DMS153 treated with DMSO at 0.1 percent for 48 hours (cell line): Measurements from ENCODE around the gene LDLRAD2.
"Not testable (repeated sequence)": the region's sequence is repeated elsewhere in the genome, so short reads cannot be mapped to it uniquely, and the experiment has no call there.

Experiments
- DNase-seq: peaks from one replicate; lab custom pipeline; 2025; ENCODE audit not compliant: unreplicated experiment; lab: John Stamatoyannopoulos, UW

The LDLRAD2 gene

GRCh38 chr1:21783679-21784603 lies 28.1 kb upstream of the LDLRAD2 start:
- no peak for DNase-seq

GRCh38 chr1:21785764-21786163 lies 26.3 kb upstream of the LDLRAD2 start:
- not testable (repeated sequence) for DNase-seq

- DNase-seq, result no peak
Measured at GRCh38 chr1:21786640-21787039, 25.4 kb upstream of the LDLRAD2 start.

GRCh38 chr1:21793104-21793503 lies 19.0 kb upstream of the LDLRAD2 start:
- DNase-seq, result no peak

- DNase-seq, result no peak
Measured at GRCh38 chr1:21794656-21795055, 17.4 kb upstream of the LDLRAD2 start.

GRCh38 chr1:21795075-21795474 lies 17.0 kb upstream of the LDLRAD2 start:
- no peak for DNase-seq

GRCh38 chr1:21799730-21800129 lies 12.3 kb upstream of the LDLRAD2 start:
- DNase-seq, result no peak

- no peak for DNase-seq
Measured at GRCh38 chr1:21801100-21801499, 11.0 kb upstream of the LDLRAD2 start.

- DNase-seq, result no peak
Measured at GRCh38 chr1:21804536-21804935, 7.5 kb upstream of the LDLRAD2 start.

GRCh38 chr1:21813542-21813941 lies 1.5 kb downstream of the LDLRAD2 start:
- DNase-seq, result no peak

- no peak for DNase-seq
Measured at GRCh38 chr1:21814241-21814918, 2.3 kb downstream of the LDLRAD2 start.

GRCh38 chr1:21814981-21815582 lies 3.0 kb downstream of the LDLRAD2 start:
- no peak for DNase-seq

GRCh38 chr1:21815724-21816321 lies 3.8 kb downstream of the LDLRAD2 start:
- no peak for DNase-seq

GRCh38 chr1:21816602-21817302 lies 4.7 kb downstream of the LDLRAD2 start:
- DNase-seq, result no peak

- DNase-seq, result no peak
Measured at GRCh38 chr1:21818656-21819055, 6.6 kb downstream of the LDLRAD2 start.

- no peak for DNase-seq
Measured at GRCh38 chr1:21820597-21821232, 8.7 kb downstream of the LDLRAD2 start.

- DNase-seq, result no peak
Measured at GRCh38 chr1:21821385-21822019, 9.4 kb downstream of the LDLRAD2 start.

GRCh38 chr1:21822349-21822748 lies 10.3 kb downstream of the LDLRAD2 start:
- no peak for DNase-seq

GRCh38 chr1:21823206-21823979 lies 11.3 kb downstream of the LDLRAD2 start:
- DNase-seq, result no peak
